HEK293 (cell line): ENCODE results near the gene RPL23.

ENCODE experiments used
- EGR2 ChIP-seq: fragments of 450-650 bp; formaldehyde crosslinking; IDR thresholded peaks from 2 replicates; pipeline ENCODE4 v1.5.1; 2016; ENCODE audit warnings: low read depth, missing biosample characterization, missing genetic modification characterization
- ELK4 ChIP-seq: IDR thresholded peaks from 2 replicates; pipeline ENCODE4 v1.6.1; 2011; ENCODE audit warnings: mild to moderate bottlenecking, low read depth, low read length, borderline replicate concordance
- KLF16 ChIP-seq: fragments of 450-650 bp; formaldehyde crosslinking; IDR thresholded peaks from 2 replicates; pipeline ENCODE4 v1.5.1; 2017; ENCODE audit warnings: missing biosample characterization, missing genetic modification characterization
- MZF1 ChIP-seq: fragments of 450-650 bp; formaldehyde crosslinking; IDR thresholded peaks from 2 replicates; pipeline ENCODE4 v1.5.1; 2017; ENCODE audit warnings: missing biosample characterization, missing genetic modification characterization, borderline replicate concordance
- OSR2 ChIP-seq: fragments of 450-650 bp; formaldehyde crosslinking; IDR thresholded peaks from 2 replicates; pipeline ENCODE4 v1.5.1; 2016; ENCODE audit warnings: missing biosample characterization, missing genetic modification characterization
- PRDM1 ChIP-seq: fragments of 450-650 bp; formaldehyde crosslinking; IDR thresholded peaks from 2 replicates; pipeline ENCODE4; 2016; ENCODE audit warnings: missing biosample characterization, missing genetic modification characterization
- REPIN1 ChIP-seq: fragments of 450-650 bp; formaldehyde crosslinking; IDR thresholded peaks from 2 replicates; pipeline ENCODE4 v1.5.1; 2017; ENCODE audit warnings: missing biosample characterization, missing genetic modification characterization, low read depth
- SCRT1 ChIP-seq: fragments of 450-650 bp; formaldehyde crosslinking; IDR thresholded peaks from 2 replicates; pipeline ENCODE4 v1.5.1; 2016; ENCODE audit warnings: missing biosample characterization, missing genetic modification characterization, borderline replicate concordance
- SETDB1 ChIP-seq: IDR thresholded peaks from one replicate; pipeline ENCODE4 v1.6.1; 2017; ENCODE audit warnings: mild to moderate bottlenecking, low read length, moderate library complexity, mixed read lengths; ENCODE audit not compliant: insufficient read length
- SP3 ChIP-seq: fragments of 450-650 bp; formaldehyde crosslinking; IDR thresholded peaks from 2 replicates; pipeline ENCODE4 v1.5.1; 2016; ENCODE audit warnings: missing biosample characterization, missing genetic modification characterization
- WT1 ChIP-seq: fragments of 450-650 bp; formaldehyde crosslinking; IDR thresholded peaks from 2 replicates; pipeline ENCODE4 v1.5.1; 2016; ENCODE audit warnings: missing biosample characterization, missing genetic modification characterization
- ZBTB11 ChIP-seq: fragments of 450-650 bp; formaldehyde crosslinking; conservative IDR thresholded peaks from 2 replicates; pipeline ENCODE4 v1.5.1; 2016; ENCODE audit warnings: low read depth, missing biosample characterization, missing genetic modification characterization
- ZBTB21 ChIP-seq: fragments of 450-650 bp; formaldehyde crosslinking; IDR thresholded peaks from 2 replicates; pipeline ENCODE4 v1.5.1; 2017; ENCODE audit warnings: missing biosample characterization, missing genetic modification characterization
- ZNF19 ChIP-seq: fragments of 450-650 bp; formaldehyde crosslinking; IDR thresholded peaks from 2 replicates; pipeline ENCODE4; 2016; ENCODE audit warnings: missing biosample characterization, missing genetic modification characterization, low read depth
- ZNF292 ChIP-seq: fragments of 450-650 bp; formaldehyde crosslinking; IDR thresholded peaks from 2 replicates; pipeline ENCODE4 v1.5.1; 2016; ENCODE audit warnings: low read depth, missing biosample characterization, missing genetic modification characterization, borderline replicate concordance
- ZNF366 ChIP-seq: fragments of 450-650 bp; formaldehyde crosslinking; conservative IDR thresholded peaks from 2 replicates; pipeline ENCODE4 v1.5.1; 2016; ENCODE audit warnings: missing biosample characterization, missing genetic modification characterization
- ZNF426 ChIP-seq: fragments of 450-650 bp; formaldehyde crosslinking; IDR thresholded peaks from 2 replicates; pipeline ENCODE4 v1.5.1; 2017; ENCODE audit warnings: missing biosample characterization, missing genetic modification characterization, mild to moderate bottlenecking, inconsistent platforms, moderate library complexity
- ZNF529 ChIP-seq: fragments of 450-650 bp; formaldehyde crosslinking; IDR thresholded peaks from 2 replicates; pipeline ENCODE4 v1.5.1; 2017; ENCODE audit warnings: missing genetic modification characterization, missing biosample characterization; ENCODE audit not compliant: insufficient replicate concordance
- ZNF544 ChIP-seq: fragments of 450-650 bp; formaldehyde crosslinking; IDR thresholded peaks from 2 replicates; pipeline ENCODE4 v1.5.0; 2017; ENCODE audit warnings: missing biosample characterization, missing genetic modification characterization
- ZNF571 ChIP-seq: fragments of 450-650 bp; formaldehyde crosslinking; IDR thresholded peaks from 2 replicates; pipeline ENCODE4 v1.5.0; 2017; ENCODE audit warnings: missing biosample characterization, missing genetic modification characterization
- ZNF610 ChIP-seq: fragments of 450-650 bp; formaldehyde crosslinking; IDR thresholded peaks from 2 replicates; pipeline ENCODE4 v1.5.1; 2016; ENCODE audit warnings: missing biosample characterization, missing genetic modification characterization, borderline replicate concordance
- ZNF670 ChIP-seq: fragments of 450-650 bp; formaldehyde crosslinking; IDR thresholded peaks from 2 replicates; pipeline ENCODE4 v1.5.1; 2016; ENCODE audit warnings: missing biosample characterization, missing genetic modification characterization, low read depth
- ZNF785 ChIP-seq: fragments of 450-650 bp; formaldehyde crosslinking; IDR thresholded peaks from 2 replicates; pipeline ENCODE4 v1.5.1; 2016; ENCODE audit warnings: missing biosample characterization, missing genetic modification characterization
- TF ChIP-seq, protein P1 (sequence below): fragments of 450-650 bp; formaldehyde crosslinking; IDR thresholded peaks from 2 replicates; pipeline ENCODE4 v1.5.1; 2016; ENCODE audit warnings: missing biosample characterization, missing genetic modification characterization
- TF ChIP-seq, protein P2 (sequence below): fragments of 450-650 bp; IDR thresholded peaks from 2 replicates; pipeline ENCODE4 v1.5.1; 2018; ENCODE audit warnings: missing biosample characterization, mild to moderate bottlenecking, missing genetic modification characterization
- TF ChIP-seq, protein P3 (sequence below): fragments of 450-650 bp; formaldehyde crosslinking; IDR thresholded peaks from 2 replicates; pipeline ENCODE4 v1.5.1; 2017; ENCODE audit warnings: missing biosample characterization, missing genetic modification characterization
- TF ChIP-seq, protein P4 (sequence below): fragments of 450-650 bp; formaldehyde crosslinking; IDR thresholded peaks from 2 replicates; pipeline ENCODE4 v1.5.1; 2016; ENCODE audit warnings: missing biosample characterization, missing genetic modification characterization

RPL23 gene

GRCh38 chr17:38868817-38869525 lies 15.4 kb upstream of the RPL23 start (continued):
- no peak for TF ChIP-seq ELK4
- 0 out of 2 replicates have a peak, but pooled peaks have one; percentile 30 for TF ChIP-seq ZBTB21 (tag by site-specific recombination)
- no peak for TF ChIP-seq REPIN1 (tag by site-specific recombination)
- TF ChIP-seq, protein P1, sequence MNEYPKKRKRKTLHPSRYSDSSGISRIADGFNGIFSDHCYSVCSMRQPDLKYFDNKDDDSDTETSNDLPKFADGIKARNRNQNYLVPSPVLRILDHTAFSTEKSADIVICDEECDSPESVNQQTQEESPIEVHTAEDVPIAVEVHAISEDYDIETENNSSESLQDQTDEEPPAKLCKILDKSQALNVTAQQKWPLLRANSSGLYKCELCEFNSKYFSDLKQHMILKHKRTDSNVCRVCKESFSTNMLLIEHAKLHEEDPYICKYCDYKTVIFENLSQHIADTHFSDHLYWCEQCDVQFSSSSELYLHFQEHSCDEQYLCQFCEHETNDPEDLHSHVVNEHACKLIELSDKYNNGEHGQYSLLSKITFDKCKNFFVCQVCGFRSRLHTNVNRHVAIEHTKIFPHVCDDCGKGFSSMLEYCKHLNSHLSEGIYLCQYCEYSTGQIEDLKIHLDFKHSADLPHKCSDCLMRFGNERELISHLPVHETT (tag by site-specific recombination), result 0 out of 2 replicates have a peak, but pooled peaks have one; percentile 34
- TF ChIP-seq ZBTB11, result no peak
- no peak for TF ChIP-seq ZNF292 (tag by site-specific recombination)
- no peak for TF ChIP-seq SETDB1
- no peak for TF ChIP-seq ZNF544
- TF ChIP-seq MZF1 (tag by site-specific recombination), result no peak
- TF ChIP-seq PRDM1 (tag by site-specific recombination), result 0 out of 2 replicates have a peak, but pooled peaks have one; percentile 67
- no peak for TF ChIP-seq ZNF19
- TF ChIP-seq ZNF670 (tag by site-specific recombination), result no peak
- no peak for TF ChIP-seq ZNF785
- no peak for TF ChIP-seq ZNF529 (tag by site-specific recombination)
- peak; percentile 49; the same call in 1 of the 2 replicates for TF ChIP-seq WT1 (tag by site-specific recombination)
- TF ChIP-seq KLF16 (tag by site-specific recombination), result peak; percentile 84; the same call in 1 of the 2 replicates
- 0 out of 2 replicates have a peak, but pooled peaks have one; percentile 51 for TF ChIP-seq SP3 (tag by site-specific recombination)
- TF ChIP-seq EGR2 (tag by site-specific recombination), result no peak
- TF ChIP-seq ZNF366 (tag by site-specific recombination), result peak; percentile 76
- TF ChIP-seq ZNF426 (tag by site-specific recombination), result no peak
- TF ChIP-seq, protein P2, sequence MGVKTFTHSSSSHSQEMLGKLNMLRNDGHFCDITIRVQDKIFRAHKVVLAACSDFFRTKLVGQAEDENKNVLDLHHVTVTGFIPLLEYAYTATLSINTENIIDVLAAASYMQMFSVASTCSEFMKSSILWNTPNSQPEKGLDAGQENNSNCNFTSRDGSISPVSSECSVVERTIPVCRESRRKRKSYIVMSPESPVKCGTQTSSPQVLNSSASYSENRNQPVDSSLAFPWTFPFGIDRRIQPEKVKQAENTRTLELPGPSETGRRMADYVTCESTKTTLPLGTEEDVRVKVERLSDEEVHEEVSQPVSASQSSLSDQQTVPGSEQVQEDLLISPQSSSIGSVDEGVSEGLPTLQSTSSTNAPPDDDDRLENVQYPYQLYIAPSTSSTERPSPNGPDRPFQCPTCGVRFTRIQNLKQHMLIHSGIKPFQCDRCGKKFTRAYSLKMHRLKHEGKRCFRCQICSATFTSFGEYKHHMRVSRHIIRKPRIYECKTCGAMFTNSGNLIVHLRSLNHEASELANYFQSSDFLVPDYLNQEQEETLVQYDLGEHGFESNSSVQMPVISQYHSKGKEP (tag by site-specific recombination), result peak; percentile 74
- TF ChIP-seq OSR2 (tag by site-specific recombination), result no peak
- TF ChIP-seq, protein P3, sequence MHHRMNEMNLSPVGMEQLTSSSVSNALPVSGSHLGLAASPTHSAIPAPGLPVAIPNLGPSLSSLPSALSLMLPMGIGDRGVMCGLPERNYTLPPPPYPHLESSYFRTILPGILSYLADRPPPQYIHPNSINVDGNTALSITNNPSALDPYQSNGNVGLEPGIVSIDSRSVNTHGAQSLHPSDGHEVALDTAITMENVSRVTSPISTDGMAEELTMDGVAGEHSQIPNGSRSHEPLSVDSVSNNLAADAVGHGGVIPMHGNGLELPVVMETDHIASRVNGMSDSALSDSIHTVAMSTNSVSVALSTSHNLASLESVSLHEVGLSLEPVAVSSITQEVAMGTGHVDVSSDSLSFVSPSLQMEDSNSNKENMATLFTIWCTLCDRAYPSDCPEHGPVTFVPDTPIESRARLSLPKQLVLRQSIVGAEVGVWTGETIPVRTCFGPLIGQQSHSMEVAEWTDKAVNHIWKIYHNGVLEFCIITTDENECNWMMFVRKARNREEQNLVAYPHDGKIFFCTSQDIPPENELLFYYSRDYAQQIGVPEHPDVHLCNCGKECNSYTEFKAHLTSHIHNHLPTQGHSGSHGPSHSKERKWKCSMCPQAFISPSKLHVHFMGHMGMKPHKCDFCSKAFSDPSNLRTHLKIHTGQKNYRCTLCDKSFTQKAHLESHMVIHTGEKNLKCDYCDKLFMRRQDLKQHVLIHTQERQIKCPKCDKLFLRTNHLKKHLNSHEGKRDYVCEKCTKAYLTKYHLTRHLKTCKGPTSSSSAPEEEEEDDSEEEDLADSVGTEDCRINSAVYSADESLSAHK (tag by site-specific recombination), result no peak
- TF ChIP-seq, protein P4, sequence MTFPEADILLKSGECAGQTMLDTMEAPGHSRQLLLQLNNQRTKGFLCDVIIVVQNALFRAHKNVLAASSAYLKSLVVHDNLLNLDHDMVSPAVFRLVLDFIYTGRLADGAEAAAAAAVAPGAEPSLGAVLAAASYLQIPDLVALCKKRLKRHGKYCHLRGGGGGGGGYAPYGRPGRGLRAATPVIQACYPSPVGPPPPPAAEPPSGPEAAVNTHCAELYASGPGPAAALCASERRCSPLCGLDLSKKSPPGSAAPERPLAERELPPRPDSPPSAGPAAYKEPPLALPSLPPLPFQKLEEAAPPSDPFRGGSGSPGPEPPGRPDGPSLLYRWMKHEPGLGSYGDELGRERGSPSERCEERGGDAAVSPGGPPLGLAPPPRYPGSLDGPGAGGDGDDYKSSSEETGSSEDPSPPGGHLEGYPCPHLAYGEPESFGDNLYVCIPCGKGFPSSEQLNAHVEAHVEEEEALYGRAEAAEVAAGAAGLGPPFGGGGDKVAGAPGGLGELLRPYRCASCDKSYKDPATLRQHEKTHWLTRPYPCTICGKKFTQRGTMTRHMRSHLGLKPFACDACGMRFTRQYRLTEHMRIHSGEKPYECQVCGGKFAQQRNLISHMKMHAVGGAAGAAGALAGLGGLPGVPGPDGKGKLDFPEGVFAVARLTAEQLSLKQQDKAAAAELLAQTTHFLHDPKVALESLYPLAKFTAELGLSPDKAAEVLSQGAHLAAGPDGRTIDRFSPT (tag by site-specific recombination), result no peak
- TF ChIP-seq ZNF571 (tag by site-specific recombination), result no peak
- TF ChIP-seq SCRT1 (tag by site-specific recombination), result no peak
- no peak for TF ChIP-seq ZNF610 (tag by site-specific recombination)
